Adrenal gland (tissue), 5 donors: Measurements from ENCODE around the gene CRELD1.

ENCODE experiments used
- CTCF ChIP-seq, 6 experiments: fragments of 450-650 bp in 4 of 6; fragments of 200-600 bp in 2 of 6; sonication (generic) in 1 of 6; IDR thresholded peaks; 1 replicate in 5 of 6; 2 replicates in 1 of 6; pipeline versions ENCODE4 v1.5.1 to v1.8.0; 2016 to 2021; ENCODE audit warnings: antibody characterized with exemption in 6 of 6, mild to moderate bottlenecking in 2 of 6, moderate library complexity in 1 of 6
- POLR2A ChIP-seq, 2 donors: fragments of 450-650 bp; IDR thresholded peaks; one replicate each; pipeline ENCODE4 v1.6.1; 2017; ENCODE audit warnings: antibody characterized with exemption in 2 of 2, mild to moderate bottlenecking in 2 of 2, moderate library complexity in 1 of 2
- donor health status: DM: no; HTN: no; CAD: no.

GRCh38 chr3:9898467-9899241, 35.0 kb upstream of the CRELD1 start:
- TF ChIP-seq POLR2A (IDR thresholded peaks at IDR 0.05) (no peak), CTCF (IDR thresholded peaks at IDR 0.05) (no peak)
